ENCODE data around the gene SIAH3. TPM values are rescaled to one million over a fixed set of nuclear protein-coding genes. Genes with fewer than 3 reads are reported as not detected.
A peak's percentile ranks its signal among the peaks of the same experiment; 100 is the strongest.

Gene SIAH3
- total RNA-seq, 2 experiments from 2014 or later, result 0.07 to 0.11 TPM

DNA sequence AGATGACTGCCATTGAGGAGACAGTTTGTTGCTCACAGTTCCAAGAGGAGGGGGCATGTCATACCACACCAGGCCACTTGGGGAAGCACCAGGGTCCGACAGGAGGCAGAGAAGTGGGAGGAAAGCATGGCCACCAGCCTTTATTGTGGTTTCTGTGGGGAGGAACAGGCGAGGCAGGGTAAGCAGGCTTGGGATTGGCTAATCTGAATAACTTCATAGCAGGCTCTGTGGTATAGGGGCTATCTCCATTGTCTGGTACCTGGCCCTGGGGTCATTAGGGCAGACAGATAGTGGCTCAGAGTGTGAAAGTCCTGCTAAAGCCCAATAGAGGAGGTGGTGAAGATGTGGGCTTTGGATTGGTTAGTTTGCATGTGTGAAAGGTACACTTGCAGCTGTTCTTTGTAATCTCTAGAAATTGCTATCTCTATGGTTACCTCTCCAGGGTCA is 114.0 kb downstream of the SIAH3 start:
- Mint-ChIP-seq H3K27me3 (no peaks in the 10 kb centered on the region), H3K27ac (no peak overlapping the region), H3K4me1 (ENCODE audit: low read depth) (peaks cover 3% of the 10 kb centered on the region), H3K4me3 (no peak overlapping the region), H3K9me3 (no peaks in the 10 kb centered on the region), H3K36me3 (ENCODE audit: low read depth) (no peaks in the 10 kb centered on the region)
- intact Hi-C loops (cut with micrococcal nuclease), result no loop called here
- peak; percentile 83 for ATAC-seq
- CTCF ChIA-PET, result interaction anchor here (1.0 kb wide), 1 partner anchor 98 kb away, joined by 3 read pairs; no protein-coding TSS in a partner anchor
- DNase-seq, result peak; percentile 64
- TF ChIP-seq, protein P1, sequence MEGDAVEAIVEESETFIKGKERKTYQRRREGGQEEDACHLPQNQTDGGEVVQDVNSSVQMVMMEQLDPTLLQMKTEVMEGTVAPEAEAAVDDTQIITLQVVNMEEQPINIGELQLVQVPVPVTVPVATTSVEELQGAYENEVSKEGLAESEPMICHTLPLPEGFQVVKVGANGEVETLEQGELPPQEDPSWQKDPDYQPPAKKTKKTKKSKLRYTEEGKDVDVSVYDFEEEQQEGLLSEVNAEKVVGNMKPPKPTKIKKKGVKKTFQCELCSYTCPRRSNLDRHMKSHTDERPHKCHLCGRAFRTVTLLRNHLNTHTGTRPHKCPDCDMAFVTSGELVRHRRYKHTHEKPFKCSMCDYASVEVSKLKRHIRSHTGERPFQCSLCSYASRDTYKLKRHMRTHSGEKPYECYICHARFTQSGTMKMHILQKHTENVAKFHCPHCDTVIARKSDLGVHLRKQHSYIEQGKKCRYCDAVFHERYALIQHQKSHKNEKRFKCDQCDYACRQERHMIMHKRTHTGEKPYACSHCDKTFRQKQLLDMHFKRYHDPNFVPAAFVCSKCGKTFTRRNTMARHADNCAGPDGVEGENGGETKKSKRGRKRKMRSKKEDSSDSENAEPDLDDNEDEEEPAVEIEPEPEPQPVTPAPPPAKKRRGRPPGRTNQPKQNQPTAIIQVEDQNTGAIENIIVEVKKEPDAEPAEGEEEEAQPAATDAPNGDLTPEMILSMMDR (IDR thresholded peaks at IDR 0.05), result peak; percentile 50
- POLR2A ChIA-PET, result no interaction called here

DNA sequence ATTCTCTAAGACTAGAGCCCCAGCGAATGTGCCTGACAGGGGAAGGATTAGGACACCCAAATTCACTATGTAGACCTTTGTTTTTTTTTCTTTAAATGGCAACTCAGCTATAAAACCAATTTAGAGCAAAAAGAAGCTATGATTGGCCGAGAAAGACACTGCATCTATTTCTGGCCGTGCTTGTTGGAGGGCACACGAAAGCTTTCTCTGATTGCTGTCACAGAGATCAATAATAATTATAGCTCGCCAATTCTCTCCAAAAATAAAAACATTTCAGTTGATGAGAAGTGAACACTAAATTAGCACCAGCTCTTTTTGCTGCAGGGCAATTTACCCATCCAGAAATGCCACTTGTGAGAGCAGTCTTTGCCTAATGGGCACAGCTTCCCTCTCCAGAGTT is 118.2 kb downstream of the SIAH3 start:
- intact Hi-C loops (cut with micrococcal nuclease), result no loop called here
- H3K27ac Mint-ChIP-seq, result no peak overlapping the region

DNA sequence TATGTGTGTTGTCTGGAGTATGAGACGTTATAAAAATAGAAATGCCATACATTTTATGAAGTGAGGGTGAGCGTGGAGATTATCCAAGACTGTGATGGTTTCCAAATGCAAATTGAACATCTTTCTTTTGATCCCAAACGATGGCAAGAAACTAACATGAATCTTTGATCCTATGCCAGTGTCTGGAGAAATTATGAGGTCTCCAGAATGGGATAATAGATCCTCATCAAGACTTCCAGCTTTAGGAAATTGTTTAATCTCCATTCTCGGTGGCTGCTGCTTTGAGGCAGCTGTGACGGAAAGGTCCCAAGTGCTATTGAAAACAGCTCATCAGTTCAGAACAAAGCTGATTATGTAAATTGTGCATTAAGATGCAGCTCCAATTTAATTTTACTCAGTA is 118.6 kb downstream of the SIAH3 start:
- no peak for DNase-seq
- Mint-ChIP-seq H3K27ac (no peak overlapping the region), H3K9me3 (no peaks in the 10 kb centered on the region), H3K4me1 (ENCODE audit: low read depth) (peaks cover 3% of the 10 kb centered on the region), H3K4me3 (no peak overlapping the region), H3K36me3 (ENCODE audit: low read depth) (no peaks in the 10 kb centered on the region), H3K27me3 (peaks cover 1% of the 10 kb centered on the region)
- CTCF ChIA-PET, result interaction anchor here (1.0 to 1.1 kb wide), 2 partner anchors 48 to 109 kb away, joined by 3 to 4 read pairs; no protein-coding TSS in a partner anchor
- intact Hi-C loops (cut with micrococcal nuclease), result no loop called here
- TF ChIP-seq, protein P1 (IDR thresholded peaks at IDR 0.05), result no peak
- POLR2A ChIA-PET, result no interaction called here
- no peak for ATAC-seq

More for the DNA sequence above, 118.2 kb downstream of the SIAH3 start:
- no peaks in the 10 kb centered on the region for H3K36me3 Mint-ChIP-seq (ENCODE audit: low read depth)
- TF ChIP-seq, protein P1 (IDR thresholded peaks at IDR 0.05), result no peak
- H3K27me3 Mint-ChIP-seq, result peaks cover 1% of the 10 kb centered on the region
- no peak overlapping the region for H3K4me3 Mint-ChIP-seq
- DNase-seq, result no peak
- ChIA-PET CTCF (interaction anchor here (0.7 to 1.1 kb wide), 2 partner anchors 11 to 109 kb away, joined by 3 to 4 read pairs; no protein-coding TSS in a partner anchor), POLR2A (no interaction called here)
- ATAC-seq, result no peak
- no peaks in the 10 kb centered on the region for H3K9me3 Mint-ChIP-seq
- peaks cover 3% of the 10 kb centered on the region for H3K4me1 Mint-ChIP-seq (ENCODE audit: low read depth)

DNA sequence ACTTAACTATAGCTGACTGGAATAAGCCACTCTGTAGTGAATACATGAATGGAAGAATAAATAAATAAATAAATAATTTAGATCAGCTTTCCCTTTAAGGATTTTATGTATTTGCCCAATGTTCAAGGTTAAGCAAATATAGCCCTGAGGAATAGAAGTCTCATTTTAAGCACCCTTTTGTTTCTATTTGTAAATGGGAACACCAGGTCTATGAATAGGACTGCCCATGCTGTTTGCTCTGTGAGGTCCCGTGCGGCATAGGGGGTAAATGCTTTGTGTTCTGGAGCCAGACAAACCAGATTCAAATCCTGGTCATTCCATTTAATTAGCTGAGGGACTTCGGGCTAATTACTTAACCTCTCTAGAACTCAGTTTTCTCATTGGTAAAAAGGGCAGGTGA is 120.1 kb downstream of the SIAH3 start:
- ChIA-PET CTCF (interaction anchor here (1.3 to 2.4 kb wide), 3 partner anchors 13 to 107 kb away, joined by 3 to 7 read pairs (median 3); no protein-coding TSS in a partner anchor), POLR2A (no interaction called here)
- intact Hi-C loops (cut with micrococcal nuclease), result no loop called here
- ATAC-seq (no peak), DNase-seq (no peak)
- Mint-ChIP-seq H3K27me3 (peaks cover 1% of the 10 kb centered on the region), H3K36me3 (ENCODE audit: low read depth) (no peaks in the 10 kb centered on the region), H3K4me1 (ENCODE audit: low read depth) (no peaks in the 10 kb centered on the region), H3K4me3 (no peak overlapping the region), H3K9me3 (no peaks in the 10 kb centered on the region), H3K27ac (no peak overlapping the region)
- TF ChIP-seq, protein P1 (IDR thresholded peaks at IDR 0.05), result no peak

DNA sequence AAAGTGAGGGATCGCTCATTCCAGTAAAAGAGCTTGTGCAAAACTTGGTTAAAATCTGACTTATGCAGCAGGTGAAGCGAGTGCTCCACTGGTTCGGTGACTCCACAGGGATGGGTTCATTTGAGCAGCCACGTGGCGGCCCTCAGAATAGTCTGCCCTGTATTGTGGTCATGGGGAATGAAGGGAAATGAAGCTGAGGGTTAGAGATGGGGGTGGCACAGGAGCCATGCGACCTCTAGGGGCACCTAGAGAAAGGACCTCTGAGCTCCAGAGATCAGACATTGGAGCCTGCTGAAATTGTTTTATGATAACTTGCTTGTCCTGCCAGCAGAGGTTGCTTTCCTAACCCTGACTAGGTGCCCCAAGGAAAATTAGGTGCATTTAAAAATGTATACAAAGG is 122.8 kb downstream of the SIAH3 start:
- peaks cover 1% of the 10 kb centered on the region for H3K27me3 Mint-ChIP-seq
- no peaks in the 10 kb centered on the region for H3K9me3 Mint-ChIP-seq
- ChIA-PET POLR2A (no interaction called here), CTCF (interaction anchor here (1.5 to 2.1 kb wide), 2 partner anchors 11 to 106 kb away, joined by 5 to 11 read pairs; no protein-coding TSS in a partner anchor)
- H3K27ac Mint-ChIP-seq, result no peak overlapping the region
- no peaks in the 10 kb centered on the region for H3K4me1 Mint-ChIP-seq (ENCODE audit: low read depth)
- DNase-seq (peak; percentile 16), ATAC-seq (peak; percentile 45)
- intact Hi-C loops (cut with micrococcal nuclease), result no loop called here
- H3K36me3 Mint-ChIP-seq (ENCODE audit: low read depth), result no peaks in the 10 kb centered on the region
- TF ChIP-seq, protein P1 (IDR thresholded peaks at IDR 0.05), result no peak
- H3K4me3 Mint-ChIP-seq, result no peak overlapping the region

Other genes starting within 250 kb of the SIAH3 start
- gene ERICH6B, start 236.0 kb downstream of the SIAH3 start, total RNA-seq, result not detected
- gene CBY2, start 149.4 kb downstream of the SIAH3 start, total RNA-seq, result not detected
- gene ZC3H13, start 201.0 kb upstream of the SIAH3 start, total RNA-seq, result 10 to 100 TPM; 40.1 to 41.8 TPM

Measured in activated CD8-positive, alpha-beta T cell treated with anti-CD3 and anti-CD28 coated beads for 36 hours (primary cell).